HepG2 (cell line): Measurements from ENCODE around the gene CLCN1. TPM values are rescaled to one million over a fixed set of nuclear protein-coding genes. Genes with fewer than 3 reads are reported as not detected.

Experiments
- ATAC-seq: fragments of 200-7000 bp; cut with Tn5 transposase; 3 replicates; pipeline ENCODE4 v1.9.1; 2020; ENCODE audit warnings: mild to moderate bottlenecking, moderate library complexity
- BruUV-seq: library from RNA; stranded (reverse); fragments of 400-500 nt; replicated peaks from 2 replicates; lab custom pipeline; 2021; lab: Mats Ljungman, UMichigan
- CTCF ChIA-PET: fragments of 300-600 bp; formaldehyde crosslinking; extraction: SDS; loops from one replicate; lab custom pipeline; 2021; ENCODE audit warnings: low total read pairs, inconsistent platforms, low intra/inter-chr PET ratio; lab: Yijun Ruan, JAX
- POLR2A ChIA-PET: fragments of 350-600 bp; sonication (Branson Sonifier 250); formaldehyde crosslinking; loops from one replicate; lab custom pipeline; 2020; ENCODE audit warnings: antibody characterized with exemption, inconsistent platforms; lab: Yijun Ruan, JAX
- DNase-seq: peaks from one replicate; pipeline ENCODE4 v3.0.0-alpha.2; 2015; ENCODE audit warnings: low spot score
- FAIRE-seq: peaks from 3 replicates; lab custom pipeline; 2011; peaks lifted over from hg19 to GRCh38; lab: Jason Lieb, UNC
- H2AFZ ChIP-seq: one replicate; pipeline ENCODE4 v1.6.1; 2011; ENCODE audit warnings: low read length, inconsistent platforms
- H3K27ac ChIP-seq: fragments of 300-600 bp; 3 replicates; pipeline ENCODE4 v1.8.0; 2011; ENCODE audit warnings: mixed run types, mild to moderate bottlenecking, mixed read lengths, low read length, inconsistent platforms; ENCODE audit not compliant: insufficient read depth; ENCODE audit errors: extremely low read length
- H3K27me3 ChIP-seq, 2 experiments: fragments of 200-600 bp in 1 of 2; 2 replicates in 1 of 2; 3 replicates in 1 of 2; pipeline versions ENCODE4 v1.6.0 to v1.8.0; 2011; ENCODE audit warnings: low read length in 2 of 2, mild to moderate bottlenecking in 2 of 2, moderate library complexity in 2 of 2, inconsistent platforms in 1 of 2; ENCODE audit not compliant: insufficient read depth in 2 of 2, control insufficient read depth in 1 of 2
- H3K36me3 ChIP-seq, 2 experiments: fragments of 200-600 bp in 1 of 2; replicated peaks in 1 of 2; 2 replicates in 1 of 2; 3 replicates in 1 of 2; pipeline versions ENCODE4 v1.5.1 to v1.8.0; 2011; ENCODE audit warnings: low read length in 2 of 2, inconsistent platforms in 1 of 2; ENCODE audit not compliant: insufficient read depth in 2 of 2, control insufficient read depth in 1 of 2
- H3K4me1 ChIP-seq: 2 replicates; pipeline ENCODE4 v1.5.1; 2012; ENCODE audit warnings: low read length, inconsistent platforms; ENCODE audit not compliant: insufficient read depth
- H3K4me2 ChIP-seq: 2 replicates; pipeline ENCODE4 v1.6.0; 2011; ENCODE audit warnings: low read depth, low read length, inconsistent platforms
- H3K4me3 ChIP-seq, 3 experiments: fragments of 200-600 bp in 1 of 3; sonication (generic), shearing (Covaris generic) in 1 of 3; replicated peaks in 1 of 3; 2 replicates each; pipeline ENCODE4 v1.5.1; 2011 to 2016; ENCODE audit warnings: low read length in 3 of 3, inconsistent platforms in 2 of 3, low read depth in 2 of 3, mild to moderate bottlenecking in 2 of 3, control low read depth in 1 of 3, mixed read lengths in 1 of 3; ENCODE audit not compliant: insufficient read depth in 1 of 3
- H3K79me2 ChIP-seq: one replicate; pipeline ENCODE4 v1.6.1; 2011; ENCODE audit warnings: low read length, inconsistent platforms; ENCODE audit not compliant: insufficient read depth
- H3K9ac ChIP-seq: 2 replicates; pipeline ENCODE4 v1.6.0; 2011; ENCODE audit warnings: mild to moderate bottlenecking, low read depth, low read length, inconsistent platforms; ENCODE audit not compliant: insufficient read depth
- H3K9me3 ChIP-seq: 2 replicates; pipeline ENCODE4 v1.5.1; 2012; ENCODE audit warnings: mild to moderate bottlenecking, low read length
- H4K20me1 ChIP-seq: 2 replicates; pipeline ENCODE4 v1.6.0; 2011; ENCODE audit warnings: inconsistent platforms, mild to moderate bottlenecking, low read length, moderate library complexity; ENCODE audit not compliant: insufficient read depth
- AGO2 ChIP-seq: fragments of 200-400 bp; formaldehyde crosslinking; optimal IDR thresholded peaks from 2 replicates; pipeline ENCODE3; 2017; ENCODE audit warnings: mild to moderate bottlenecking, low read depth, low read length, moderate library complexity
- BATF2 ChIP-seq: sonication (generic); formaldehyde crosslinking; IDR thresholded peaks from 2 replicates; pipeline ENCODE4 v1.8.0; 2022; ENCODE audit warnings: mild to moderate bottlenecking, missing genetic modification reagents, moderate library complexity
- JUNB ChIP-seq: sonication (generic); formaldehyde crosslinking; IDR thresholded peaks from 2 replicates; pipeline ENCODE4 v1.8.0; 2022; ENCODE audit warnings: missing genetic modification reagents, mild to moderate bottlenecking, borderline replicate concordance
- KLF16 ChIP-seq, 2 experiments: sonication (generic) in 1 of 2; formaldehyde crosslinking in 1 of 2; IDR thresholded peaks; 2 replicates each; pipeline versions ENCODE4 v1.6.1 to v1.8.0; 2016 to 2023; ENCODE audit warnings: missing genetic modification reagents in 2 of 2, missing compliant biosample characterization in 1 of 2
- U2AF2 ChIP-seq: fragments of 200-400 bp; formaldehyde crosslinking; IDR thresholded peaks from 2 replicates; pipeline ENCODE4 v1.6.1; 2017; ENCODE audit warnings: low read depth, mild to moderate bottlenecking, low read length
- YEATS2 ChIP-seq: sonication (generic); formaldehyde crosslinking; IDR thresholded peaks from 2 replicates; pipeline ENCODE4 v1.4.0; 2020; ENCODE audit warnings: missing genetic modification reagents, borderline replicate concordance
- ZBTB38 ChIP-seq: sonication (generic); formaldehyde crosslinking; IDR thresholded peaks from 2 replicates; pipeline ENCODE4 v1.5.1; 2020; ENCODE audit warnings: mild to moderate bottlenecking, missing genetic modification reagents
- ZNF18 ChIP-seq: sonication (generic); formaldehyde crosslinking; IDR thresholded peaks from 2 replicates; pipeline ENCODE4 v1.8.0; 2022; ENCODE audit warnings: mild to moderate bottlenecking, missing genetic modification reagents; ENCODE audit not compliant: insufficient replicate concordance
- ZNF20 ChIP-seq: sonication (generic); formaldehyde crosslinking; IDR thresholded peaks from 2 replicates; pipeline ENCODE4 v1.4.0; 2020; ENCODE audit warnings: mild to moderate bottlenecking, moderate library complexity, missing genetic modification reagents
- ZNF687 ChIP-seq: sonication (generic); formaldehyde crosslinking; IDR thresholded peaks from 2 replicates; pipeline ENCODE4 v1.5.1; 2020; ENCODE audit warnings: mild to moderate bottlenecking, missing genetic modification reagents, moderate library complexity
- ZNF775 ChIP-seq: sonication (generic); formaldehyde crosslinking; IDR thresholded peaks from 2 replicates; pipeline ENCODE4 v1.4.0; 2020; ENCODE audit warnings: missing genetic modification reagents, mild to moderate bottlenecking, moderate library complexity, borderline replicate concordance
- WGBS: methylation state at CpG from one replicate; pipeline ENCODE4 v1.1.6; 2017; ENCODE audit warnings: low lambda C conversion rate; 5-methylcytosine and 5-hydroxymethylcytosine counted together
- in situ Hi-C: cut with HindIII; loops from 2 replicates; pipeline ENCODE4 v1.10.0; 2017; ENCODE audit warnings: low pct_unique_long_range_greater_than_20kb; ENCODE audit not compliant: extremely low pct_ligation_motif_present
- intact Hi-C: fragments of 100-400 bp; cut with micrococcal nuclease; formaldehyde crosslinking; loops from one replicate; pipeline ENCODE4 v1.10.0; 2022; ENCODE audit not compliant: unreplicated experiment
- polyA plus RNA-seq, 8 experiments: library from polyadenylated mRNA; depleted of rRNA in 3 of 8; stranded (reverse) in 7 of 8; unstranded in 1 of 8; fragments of >200 nt; fragmentation: Illumina TruSeq in 4 of 8; extraction: Trizol in 4 of 8; gene quantifications; 2 replicates each; pipeline versions ENCODE4 v1.2.1 to v1.2.3, GENCODE V29; 2011 to 2016; ENCODE audit warnings: low read depth in 4 of 8, missing spikeins in 1 of 8, mixed read lengths in 1 of 8; ENCODE audit not compliant: insufficient read depth in 1 of 8
- total RNA-seq, 5 experiments: library from RNA; depleted of rRNA; stranded (reverse); fragments of >200 nt; fragmentation: Illumina TruSeq; extraction: Trizol; gene quantifications; 2 replicates each; pipeline ENCODE4 v1.2.3, GENCODE V29; 2016; ENCODE audit warnings: low read depth in 1 of 5
- TF ChIP-seq, protein P1 (sequence below): sonication (generic); formaldehyde crosslinking; IDR thresholded peaks from 2 replicates; pipeline ENCODE4 v1.4.0; 2020; ENCODE audit warnings: low read depth, mild to moderate bottlenecking, missing genetic modification reagents
- TF ChIP-seq, protein P2 (sequence below): sonication (generic); formaldehyde crosslinking; conservative IDR thresholded peaks from 2 replicates; pipeline ENCODE4 v1.8.1; 2023; ENCODE audit warnings: missing genetic modification reagents

Gene CLCN1
- total and polyA plus RNA-seq, 2 of the 13 experiments (the other 11 are each of a cell fraction or from before 2014, with no cell fraction given), result 0.01 TPM; not detected in 1

DNA sequence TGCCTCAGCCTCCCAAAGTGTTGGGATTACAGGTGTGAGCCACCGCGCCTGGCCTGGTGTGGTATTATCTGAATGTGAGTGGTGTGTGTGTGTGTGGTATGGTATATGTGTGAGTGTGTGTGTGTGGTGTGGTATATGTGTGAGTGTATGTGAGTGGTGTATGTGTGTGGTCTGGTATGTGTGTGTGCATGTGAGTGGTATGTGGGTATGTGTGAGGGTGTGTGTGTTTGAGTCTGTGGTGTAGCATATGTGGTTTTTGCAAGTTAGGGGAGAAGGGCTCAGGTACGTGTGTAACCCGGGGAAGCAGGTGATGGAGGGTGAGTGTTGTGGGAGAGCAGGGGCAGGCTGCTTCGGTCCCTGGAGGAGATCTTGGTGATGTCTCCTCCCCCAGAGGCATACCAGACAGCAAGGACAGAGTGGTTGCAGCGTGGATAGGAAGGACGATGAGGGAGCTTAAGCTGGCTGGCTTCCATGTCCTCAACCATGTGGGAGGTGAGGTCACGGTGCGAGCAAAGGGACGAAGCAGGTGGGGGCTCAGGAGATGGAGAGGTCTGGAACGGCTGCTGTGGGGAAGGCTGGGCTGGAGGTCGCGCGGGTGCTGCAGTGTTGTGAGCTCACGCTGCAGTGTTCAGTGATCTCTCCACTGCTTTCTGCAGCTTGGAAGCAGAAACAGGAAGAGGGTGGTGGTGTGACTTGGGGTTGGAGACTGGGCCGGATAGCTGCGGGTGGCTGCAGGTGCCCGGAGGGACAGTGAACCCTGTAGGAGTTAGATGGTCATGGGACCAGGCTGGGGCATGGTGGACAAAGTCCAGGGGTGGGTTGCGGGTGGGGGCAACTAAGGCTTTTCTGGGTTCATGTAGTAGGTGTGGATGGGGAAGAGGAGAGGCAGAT, 70.2 kb downstream of the CLCN1 start:
- ATAC-seq, result no peak
- no peak for DNase-seq
- in situ Hi-C loops (loop anchor here (25.0 kb wide), 1 partner anchor 526 kb away; the partner anchor contains the start of gene TCAF1), intact Hi-C loops (no loop called here)
- CTCF ChIA-PET, result no interaction called here
- no peak overlapping the region for H3K4me2 ChIP-seq
- H3K4me3 ChIP-seq, result no peak overlapping the region
- peaks cover 12% of the 10 kb centered on the region for H3K79me2 ChIP-seq
- POLR2A ChIA-PET, result no interaction called here
- 84% methylated on average over 19 of the region's 19 CpGs for WGBS
- H3K36me3 ChIP-seq, result peaks cover 8 to 26% of the 10 kb centered on the region in 2 experiments
- no peaks in the 10 kb centered on the region for H3K9me3 ChIP-seq
- H3K27me3 ChIP-seq, result no peaks in the 10 kb centered on the region
- H3K27ac ChIP-seq, result no peak overlapping the region
- H3K4me1 ChIP-seq, result peaks cover 60% of the 10 kb centered on the region
- peaks cover 9% of the 10 kb centered on the region; the same call in 1 of the 2 replicates for H4K20me1 ChIP-seq
- no TSS peak for BruUV-seq
- no peak for FAIRE-seq
- H3K9ac ChIP-seq, result no peak overlapping the region
- no peak overlapping the region for H2AFZ ChIP-seq
- TF ChIP-seq JUNB (0 out of 2 replicates have a peak, but pooled peaks have one; percentile 12), ZNF20 (no peak), ZNF775 (CRISPR knock-in tag) (no peak), ZNF18 (CRISPR knock-in tag) (no peak), ZNF687 (peak; percentile 21; the same call in 1 of the 2 replicates), ZBTB38 (peak; percentile 60; the same call in 1 of the 2 replicates), YEATS2 (CRISPR knock-in tag) (no peak), KLF16 (CRISPR knock-in tag; IDR thresholded peaks at IDR 0.05) (no peak), U2AF2 (no peak), BATF2 (no peak), AGO2 (peak; percentile 29)
- TF ChIP-seq, protein P1, sequence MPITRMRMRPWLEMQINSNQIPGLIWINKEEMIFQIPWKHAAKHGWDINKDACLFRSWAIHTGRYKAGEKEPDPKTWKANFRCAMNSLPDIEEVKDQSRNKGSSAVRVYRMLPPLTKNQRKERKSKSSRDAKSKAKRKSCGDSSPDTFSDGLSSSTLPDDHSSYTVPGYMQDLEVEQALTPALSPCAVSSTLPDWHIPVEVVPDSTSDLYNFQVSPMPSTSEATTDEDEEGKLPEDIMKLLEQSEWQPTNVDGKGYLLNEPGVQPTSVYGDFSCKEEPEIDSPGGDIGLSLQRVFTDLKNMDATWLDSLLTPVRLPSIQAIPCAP (CRISPR knock-in tag), result no peak
- TF ChIP-seq, protein P2, sequence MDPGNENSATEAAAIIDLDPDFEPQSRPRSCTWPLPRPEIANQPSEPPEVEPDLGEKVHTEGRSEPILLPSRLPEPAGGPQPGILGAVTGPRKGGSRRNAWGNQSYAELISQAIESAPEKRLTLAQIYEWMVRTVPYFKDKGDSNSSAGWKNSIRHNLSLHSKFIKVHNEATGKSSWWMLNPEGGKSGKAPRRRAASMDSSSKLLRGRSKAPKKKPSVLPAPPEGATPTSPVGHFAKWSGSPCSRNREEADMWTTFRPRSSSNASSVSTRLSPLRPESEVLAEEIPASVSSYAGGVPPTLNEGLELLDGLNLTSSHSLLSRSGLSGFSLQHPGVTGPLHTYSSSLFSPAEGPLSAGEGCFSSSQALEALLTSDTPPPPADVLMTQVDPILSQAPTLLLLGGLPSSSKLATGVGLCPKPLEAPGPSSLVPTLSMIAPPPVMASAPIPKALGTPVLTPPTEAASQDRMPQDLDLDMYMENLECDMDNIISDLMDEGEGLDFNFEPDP (CRISPR knock-in tag), result no peak
